Nephron progenitor cell (in vitro differentiated cells): ENCODE results near the gene CD63.

Experiments
- DNase-seq: peaks from one replicate; pipeline ENCODE4 v3.0.0; 2021
- H3K27ac Mint-ChIP-seq: 2 replicates; pipeline ENCODE4 v1.8.0; 2021; ENCODE audit warnings: mild to moderate bottlenecking, moderate library complexity, mixed read lengths
- H3K27me3 Mint-ChIP-seq: 2 replicates; pipeline ENCODE4 v1.8.0; 2021; ENCODE audit warnings: mild to moderate bottlenecking, low read depth, mixed read lengths; ENCODE audit not compliant: poor library complexity
- H3K36me3 Mint-ChIP-seq: 2 replicates; pipeline ENCODE4 v1.8.0; 2021; ENCODE audit warnings: low read depth, mixed read lengths
- H3K4me1 Mint-ChIP-seq: 2 replicates; pipeline ENCODE4 v1.8.0; 2021; ENCODE audit warnings: mixed read lengths
- H3K4me3 Mint-ChIP-seq: 2 replicates; pipeline ENCODE4 v1.8.0; 2021; ENCODE audit warnings: mild to moderate bottlenecking, moderate library complexity, mixed read lengths
- H3K9me3 Mint-ChIP-seq: 2 replicates; pipeline ENCODE4 v1.8.0; 2021; ENCODE audit warnings: mild to moderate bottlenecking, moderate library complexity, mixed read lengths
- CTCF ChIP-seq: fragments of 200-600 bp; sonication (generic); IDR thresholded peaks from 2 replicates; pipeline ENCODE4 v1.5.0; 2021; ENCODE audit warnings: antibody characterized with exemption

Gene CD63

GRCh38 chr12:55704824-55705718 is 23.7 kb downstream of the CD63 start:
- no peak for TF ChIP-seq CTCF
- H3K27me3 Mint-ChIP-seq = peaks cover 33% of the 10 kb centered on the region
- no peaks in the 10 kb centered on the region for H3K9me3 Mint-ChIP-seq
- no peak overlapping the region for H3K27ac Mint-ChIP-seq
- peaks cover 42% of the 10 kb centered on the region for H3K4me1 Mint-ChIP-seq
- no peak overlapping the region for H3K4me3 Mint-ChIP-seq
- no peaks in the 10 kb centered on the region for H3K36me3 Mint-ChIP-seq
- DNase-seq = no peak

- no peak overlapping the region for H3K4me3 Mint-ChIP-seq
- no peaks in the 10 kb centered on the region for H3K9me3 Mint-ChIP-seq
- no peak for TF ChIP-seq CTCF
These were observed 24.7 kb downstream of the CD63 start for GRCh38 chr12:55703901-55704761.

GRCh38 chr12:55703288-55703687 is 25.5 kb downstream of the CD63 start:
- Mint-ChIP-seq H3K4me1 (peaks cover 31% of the 10 kb centered on the region), H3K4me3 (no peak overlapping the region), H3K27me3 (peaks cover 18% of the 10 kb centered on the region), H3K9me3 (no peaks in the 10 kb centered on the region), H3K27ac (no peak overlapping the region), H3K36me3 (no peaks in the 10 kb centered on the region)
- no peak for DNase-seq
- TF ChIP-seq CTCF = no peak

More at GRCh38 chr12:55703901-55704761, 24.7 kb downstream of the CD63 start:
- no peak overlapping the region for H3K27ac Mint-ChIP-seq
- no peaks in the 10 kb centered on the region for H3K36me3 Mint-ChIP-seq
- H3K4me1 Mint-ChIP-seq = peaks cover 39% of the 10 kb centered on the region
- no peak for DNase-seq
- H3K27me3 Mint-ChIP-seq = peaks cover 23% of the 10 kb centered on the region

GRCh38 chr12:55702861-55703260 is 25.9 kb downstream of the CD63 start:
- Mint-ChIP-seq H3K9me3 (no peaks in the 10 kb centered on the region), H3K4me1 (peaks cover 27% of the 10 kb centered on the region), H3K27ac (no peak overlapping the region), H3K4me3 (no peak overlapping the region), H3K27me3 (peaks cover 14% of the 10 kb centered on the region), H3K36me3 (no peaks in the 10 kb centered on the region)
- DNase-seq = no peak
- TF ChIP-seq CTCF = no peak

- no peak for DNase-seq
- no peak overlapping the region for H3K27ac Mint-ChIP-seq
- TF ChIP-seq CTCF = no peak
- no peaks in the 10 kb centered on the region for H3K27me3 Mint-ChIP-seq
- no peaks in the 10 kb centered on the region for H3K9me3 Mint-ChIP-seq
- peaks cover 11% of the 10 kb centered on the region for H3K4me1 Mint-ChIP-seq
- no peaks in the 10 kb centered on the region for H3K36me3 Mint-ChIP-seq
- no peak overlapping the region for H3K4me3 Mint-ChIP-seq
These were observed 28.4 kb downstream of the CD63 start for GRCh38 chr12:55700255-55701018.
